Measurements from ENCODE around the gene NRXN3. TPM values are rescaled to one million over a fixed set of nuclear protein-coding genes. Genes with fewer than 3 reads are reported as not detected.

NRXN3 gene
- total and polyA plus RNA-seq, 2 of the 4 experiments (the other 2 are of a cell fraction), result 4.8 to 25.1 TPM

DNA sequence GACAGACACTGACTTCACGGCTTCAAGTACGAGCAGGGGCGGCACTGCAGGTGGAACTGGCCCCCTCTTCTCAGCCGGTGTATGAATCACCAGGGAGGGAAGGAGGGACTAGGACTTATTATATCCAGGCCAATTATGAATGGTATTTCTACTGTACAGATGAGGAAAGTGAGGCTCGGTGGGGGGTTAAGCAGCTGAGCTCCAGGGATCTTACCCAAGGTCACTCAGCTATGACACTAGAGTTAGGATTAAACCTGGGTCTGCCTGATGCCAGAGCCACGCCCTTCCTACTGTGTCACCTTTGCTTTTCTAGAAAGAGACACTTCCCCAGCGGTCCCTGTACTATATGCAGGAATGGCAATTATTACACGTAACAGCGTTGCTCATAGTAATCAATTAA, 42.2 kb upstream of the NRXN3 start:
- no TSS peak for BruUV-seq (replicated peaks)
- Histone ChIP-seq H3K9me1 (ENCODE audit: insufficient read depth, low read length) (no peaks in the 10 kb centered on the region), H4K8ac (ENCODE audit: low read depth in 2 of 2, low read length in 2 of 2) (no peak overlapping the region), H4K91ac (ENCODE audit: insufficient read depth, low read depth, low read length) (no peak overlapping the region), H3K9me3 (ENCODE audit: control insufficient read depth, insufficient read depth, low read length) (peaks cover 17% of the 10 kb centered on the region), H2BK5ac (ENCODE audit: low read depth, low read length, poor library complexity, severe bottlenecking) (no peak overlapping the region), H3K79me1 (ENCODE audit: low read depth in 1 of 2, low read length in 2 of 2) (no peaks in the 10 kb centered on the region), H3K4me1 (ENCODE audit: control insufficient read depth, insufficient read depth, low read length) (no peaks in the 10 kb centered on the region), H3K36me3 (ENCODE audit: control insufficient read depth, insufficient read depth, low read length) (no peaks in the 10 kb centered on the region), H3K27me3 (ENCODE audit: control insufficient read depth, insufficient read depth, low read length) (no peaks in the 10 kb centered on the region), H4K5ac (ENCODE audit: low read depth, low read length) (no peak overlapping the region), H3K9ac (ENCODE audit: low read depth, low read length) (no peak overlapping the region), H3K4me2 (ENCODE audit: low read depth, low read length) (no peak overlapping the region), H2BK20ac (ENCODE audit: low read depth, low read length) (no peak overlapping the region), H3K14ac (replicated peaks; ENCODE audit: low read depth, low read length) (no peak overlapping the region), H3K27ac (ENCODE audit: insufficient read depth, low read length) (no peak overlapping the region), H3K56ac (ENCODE audit: extremely low read depth, insufficient read depth, low read length) (no peak overlapping the region), H2AK9ac (replicated peaks; ENCODE audit: low read depth, low read length, poor library complexity) (no peak overlapping the region), H3K23ac (ENCODE audit: low read depth, low read length) (no peak overlapping the region), H3K4ac (ENCODE audit: low read depth, low read length) (no peak overlapping the region), H2AFZ (replicated peaks; ENCODE audit: low read length, poor library complexity) (no peak overlapping the region), H2AK5ac (ENCODE audit: low read depth, low read length) (no peak overlapping the region), H4K20me1 (ENCODE audit: insufficient read depth, low read length) (no peaks in the 10 kb centered on the region), H2BK120ac (ENCODE audit: low read depth, low read length) (no peak overlapping the region), H3K18ac (ENCODE audit: low read depth, low read length) (no peak overlapping the region), H2BK15ac (ENCODE audit: low read depth, low read length) (no peak overlapping the region), H3K4me3 (ENCODE audit: insufficient read depth, low read depth, low read length) (no peak overlapping the region)
- ChIA-PET POLR2A (ENCODE audit: unreplicated experiment) (no interaction called here), CTCF (no interaction called here)
- DNase-seq (no peak), ATAC-seq (ENCODE audit: low read depth) (no peak)
- dilution Hi-C loops (cut with HindIII; ENCODE audit: low sequenced_read_pairs, unreplicated experiment), result no loop called here
- WGBS, 2 experiments (ENCODE audit: extremely low coverage in 2 of 2, insufficient read length in 1 of 2), result 100% methylated on average over 1 of the region's 9 CpGs; no CpG with 5 or more reads in 1 of the 2 experiments
- intact Hi-C loops (cut with micrococcal nuclease), result no loop called here
- in situ Hi-C loops (cut with MboI; ENCODE audit: low sequenced_read_pairs), result no loop called here
- TF ChIP-seq, protein P1, sequence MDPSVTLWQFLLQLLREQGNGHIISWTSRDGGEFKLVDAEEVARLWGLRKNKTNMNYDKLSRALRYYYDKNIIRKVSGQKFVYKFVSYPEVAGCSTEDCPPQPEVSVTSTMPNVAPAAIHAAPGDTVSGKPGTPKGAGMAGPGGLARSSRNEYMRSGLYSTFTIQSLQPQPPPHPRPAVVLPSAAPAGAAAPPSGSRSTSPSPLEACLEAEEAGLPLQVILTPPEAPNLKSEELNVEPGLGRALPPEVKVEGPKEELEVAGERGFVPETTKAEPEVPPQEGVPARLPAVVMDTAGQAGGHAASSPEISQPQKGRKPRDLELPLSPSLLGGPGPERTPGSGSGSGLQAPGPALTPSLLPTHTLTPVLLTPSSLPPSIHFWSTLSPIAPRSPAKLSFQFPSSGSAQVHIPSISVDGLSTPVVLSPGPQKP (IDR thresholded peaks at IDR 0.05; ENCODE audit: borderline replicate concordance, low read depth, low read length), result no peak
- TF ChIP-seq SMC3 (IDR thresholded peaks at IDR 0.05; ENCODE audit: low read depth, low read length), result no peak
- no peak for TF ChIP-seq CTCF (conservative IDR thresholded peaks at IDR 0.05; ENCODE audit: low read depth, low read length)
- TF ChIP-seq POLR2A (IDR thresholded peaks at IDR 0.05; ENCODE audit: low read depth, low read length), result no peak
- TF ChIP-seq BHLHE40 (IDR thresholded peaks at IDR 0.05; ENCODE audit: low read depth, low read length), result no peak
- TF ChIP-seq CHD1 (IDR thresholded peaks at IDR 0.05; ENCODE audit: low read depth, low read length), result no peak
- no peak for TF ChIP-seq RCOR1 (IDR thresholded peaks at IDR 0.05; ENCODE audit: insufficient replicate concordance, low read length)
- TF ChIP-seq, protein P2, sequence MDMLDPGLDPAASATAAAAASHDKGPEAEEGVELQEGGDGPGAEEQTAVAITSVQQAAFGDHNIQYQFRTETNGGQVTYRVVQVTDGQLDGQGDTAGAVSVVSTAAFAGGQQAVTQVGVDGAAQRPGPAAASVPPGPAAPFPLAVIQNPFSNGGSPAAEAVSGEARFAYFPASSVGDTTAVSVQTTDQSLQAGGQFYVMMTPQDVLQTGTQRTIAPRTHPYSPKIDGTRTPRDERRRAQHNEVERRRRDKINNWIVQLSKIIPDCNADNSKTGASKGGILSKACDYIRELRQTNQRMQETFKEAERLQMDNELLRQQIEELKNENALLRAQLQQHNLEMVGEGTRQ (IDR thresholded peaks at IDR 0.05; ENCODE audit: low read depth, low read length), result no peak
- TF ChIP-seq RAD21 (IDR thresholded peaks at IDR 0.05; ENCODE audit: low read length), result no peak
- no peak for TF ChIP-seq RFX5 (IDR thresholded peaks at IDR 0.05; ENCODE audit: low read depth, low read length)
- no peak for TF ChIP-seq MAFK (IDR thresholded peaks at IDR 0.05; ENCODE audit: low read depth, low read length)
- TF ChIP-seq MXI1 (IDR thresholded peaks at IDR 0.05; ENCODE audit: borderline replicate concordance, low read depth, low read length), result no peak
- TF ChIP-seq MAZ (IDR thresholded peaks at IDR 0.05; ENCODE audit: borderline replicate concordance, low read depth, low read length), result no peak
- no peak for TF ChIP-seq NFE2L2 (IDR thresholded peaks at IDR 0.05; ENCODE audit: low read depth, low read length)
- TF ChIP-seq FOS (IDR thresholded peaks at IDR 0.05; ENCODE audit: low read depth, low read length), result no peak
- no peak for TF ChIP-seq CEBPB (IDR thresholded peaks at IDR 0.05; ENCODE audit: low read depth, low read length)

All from IMR-90 (cell line).